Stomach (tissue), 4 donors: Measurements from ENCODE around the gene NRG2.

Experiments used
- CTCF ChIP-seq, 7 experiments: fragments of 450-650 bp in 4 of 7; fragments of 200-600 bp in 3 of 7; sonication (generic) in 3 of 7; IDR thresholded peaks; one replicate each; pipeline ENCODE4 v1.5.1; 2016 to 2019; ENCODE audit warnings: antibody characterized with exemption in 7 of 7, control low read depth in 2 of 7, mild to moderate bottlenecking in 1 of 7
- EP300 ChIP-seq: sonication (generic); formaldehyde crosslinking; IDR thresholded peaks from one replicate; pipeline ENCODE4 v1.6.1; 2017; ENCODE audit warnings: antibody characterized with exemption
- POLR2A ChIP-seq, 4 donors: fragments of 450-650 bp; IDR thresholded peaks; one replicate each; pipeline ENCODE4 v1.6.1; 2016; ENCODE audit warnings: antibody characterized with exemption in 4 of 4, control low read depth in 2 of 4, mild to moderate bottlenecking in 1 of 4, moderate library complexity in 1 of 4
- POLR2AphosphoS5 ChIP-seq, 3 donors: sonication (generic); formaldehyde crosslinking; IDR thresholded peaks; one replicate each; pipeline ENCODE4 v1.6.1; 2016; ENCODE audit warnings: antibody characterized with exemption in 3 of 3

- TF ChIP-seq CTCF (IDR thresholded peaks at IDR 0.05): no peak
- TF ChIP-seq POLR2A (IDR thresholded peaks at IDR 0.05): no peak
- no peak for TF ChIP-seq EP300
- TF ChIP-seq POLR2AphosphoS5 (IDR thresholded peaks at IDR 0.05): no peak
Measured at GRCh38 chr5:140032296-140032695, 10.8 kb downstream of the NRG2 start.
